IMR-90 (cell line): ENCODE data around the gene BRMS1. TPM values are rescaled to one million over a fixed set of nuclear protein-coding genes. Genes with fewer than 3 reads are reported as not detected.

Source experiments
- ATAC-seq: fragments of 200-7000 bp; cut with Tn5 transposase; 2 replicates; pipeline ENCODE4 v1.9.1; 2020; ENCODE audit warnings: low read depth, mild to moderate bottlenecking, moderate library complexity
- BruUV-seq: library from RNA; stranded (reverse); fragments of 400-500 nt; replicated peaks from 2 replicates; lab custom pipeline; 2021; lab: Mats Ljungman, UMichigan
- CTCF ChIA-PET: fragments of 300-600 bp; formaldehyde crosslinking; extraction: SDS; loops from one replicate; lab custom pipeline; 2021; ENCODE audit warnings: antibody characterized with exemption; lab: Yijun Ruan, JAX
- POLR2A ChIA-PET: fragments of 300-600 bp; sonication (Branson Sonifier 250); formaldehyde crosslinking; loops from one replicate; lab custom pipeline; 2022; ENCODE audit warnings: antibody characterized with exemption; ENCODE audit not compliant: unreplicated experiment; lab: Charles Lee
- DNase-seq: peaks from one replicate; pipeline ENCODE4 v3.0.0; 2013
- H2AFZ ChIP-seq: replicated peaks from 2 replicates; pipeline ENCODE3; 2013; ENCODE audit warnings: low read length, mild to moderate bottlenecking; ENCODE audit not compliant: poor library complexity
- H2AK5ac ChIP-seq: 2 replicates; pipeline ENCODE4 v1.6.1; 2013; ENCODE audit warnings: low read depth, low read length, inconsistent platforms
- H2AK9ac ChIP-seq: replicated peaks from 2 replicates; pipeline ENCODE3; 2013; ENCODE audit warnings: mild to moderate bottlenecking, low read depth, low read length, moderate library complexity; ENCODE audit not compliant: poor library complexity
- H2BK120ac ChIP-seq: 2 replicates; pipeline ENCODE4 v1.6.1; 2013; ENCODE audit warnings: low read depth, low read length, inconsistent platforms
- H2BK15ac ChIP-seq: 3 replicates; pipeline ENCODE4 v1.6.1; 2013; ENCODE audit warnings: low read depth, low read length, inconsistent platforms
- H2BK20ac ChIP-seq: 2 replicates; pipeline ENCODE4 v1.6.1; 2013; ENCODE audit warnings: low read depth, mild to moderate bottlenecking, inconsistent platforms, low read length, moderate library complexity
- H2BK5ac ChIP-seq: 2 replicates; pipeline ENCODE4 v1.6.1; 2013; ENCODE audit warnings: mild to moderate bottlenecking, low read depth, low read length, inconsistent platforms; ENCODE audit not compliant: poor library complexity, severe bottlenecking
- H3K14ac ChIP-seq: replicated peaks from 2 replicates; pipeline ENCODE4 v1.6.1; 2013; ENCODE audit warnings: low read depth, low read length, inconsistent platforms
- H3K18ac ChIP-seq: 2 replicates; pipeline ENCODE4 v1.6.1; 2013; ENCODE audit warnings: low read depth, low read length, control low read depth
- H3K23ac ChIP-seq: 2 replicates; pipeline ENCODE4 v1.6.1; 2013; ENCODE audit warnings: low read depth, low read length, inconsistent platforms
- H3K27ac ChIP-seq: 2 replicates; pipeline ENCODE4 v1.5.1; 2013; ENCODE audit warnings: mild to moderate bottlenecking, control low read depth, low read length; ENCODE audit not compliant: insufficient read depth
- H3K27me3 ChIP-seq: 2 replicates; pipeline ENCODE4 v1.6.1; 2013; ENCODE audit warnings: low read length; ENCODE audit not compliant: control insufficient read depth, insufficient read depth
- H3K36me3 ChIP-seq: 2 replicates; pipeline ENCODE4 v1.6.1; 2013; ENCODE audit warnings: low read length, mixed read lengths; ENCODE audit not compliant: control insufficient read depth, insufficient read depth
- H3K4ac ChIP-seq: 2 replicates; pipeline ENCODE4 v1.6.1; 2013; ENCODE audit warnings: low read depth, low read length, inconsistent platforms
- H3K4me1 ChIP-seq: 2 replicates; pipeline ENCODE4 v1.6.1; 2013; ENCODE audit warnings: low read length, mixed read lengths; ENCODE audit not compliant: control insufficient read depth, insufficient read depth
- H3K4me2 ChIP-seq: 2 replicates; pipeline ENCODE4 v1.6.1; 2013; ENCODE audit warnings: low read depth, mild to moderate bottlenecking, control low read depth, low read length, moderate library complexity
- H3K4me3 ChIP-seq: 2 replicates; pipeline ENCODE4 v1.5.1; 2013; ENCODE audit warnings: low read depth, mild to moderate bottlenecking, control low read depth, low read length, moderate library complexity; ENCODE audit not compliant: insufficient read depth
- H3K56ac ChIP-seq: 2 replicates; pipeline ENCODE4 v1.6.1; 2013; ENCODE audit warnings: low read length, inconsistent platforms; ENCODE audit not compliant: insufficient read depth; ENCODE audit errors: extremely low read depth
- H3K79me1 ChIP-seq, 2 experiments: 2 replicates each; pipeline ENCODE4 v1.6.1; 2013; ENCODE audit warnings: low read length in 2 of 2, inconsistent platforms in 1 of 2, low read depth in 1 of 2
- H3K9ac ChIP-seq: 2 replicates; pipeline ENCODE4 v1.6.1; 2013; ENCODE audit warnings: low read depth, low read length, control low read depth
- H3K9me1 ChIP-seq: 2 replicates; pipeline ENCODE4 v1.6.1; 2013; ENCODE audit warnings: low read length, inconsistent platforms; ENCODE audit not compliant: insufficient read depth
- H3K9me3 ChIP-seq: 2 replicates; pipeline ENCODE4 v1.6.1; 2013; ENCODE audit warnings: low read length; ENCODE audit not compliant: control insufficient read depth, insufficient read depth
- H4K20me1 ChIP-seq: 2 replicates; pipeline ENCODE4 v1.6.1; 2013; ENCODE audit warnings: low read length, inconsistent platforms; ENCODE audit not compliant: insufficient read depth
- H4K5ac ChIP-seq: 2 replicates; pipeline ENCODE4 v1.6.1; 2013; ENCODE audit warnings: mild to moderate bottlenecking, low read depth, low read length, control low read depth
- H4K8ac ChIP-seq, 2 experiments: 2 replicates each; pipeline ENCODE4 v1.6.1; 2013; ENCODE audit warnings: low read depth in 2 of 2, low read length in 2 of 2, control low read depth in 1 of 2, inconsistent platforms in 1 of 2
- H4K91ac ChIP-seq: 2 replicates; pipeline ENCODE4 v1.6.1; 2013; ENCODE audit warnings: low read depth, low read length, inconsistent platforms; ENCODE audit not compliant: insufficient read depth
- CTCF ChIP-seq: conservative IDR thresholded peaks from 2 replicates; pipeline ENCODE4 v1.5.1; 2012; ENCODE audit warnings: mild to moderate bottlenecking, low read depth, low read length, improper control_type of control experiment
- FOS ChIP-seq: fragments of 150-350 bp; IDR thresholded peaks from 2 replicates; pipeline ENCODE4 v1.6.1; 2016; ENCODE audit warnings: low read depth, low read length
- MAZ ChIP-seq: IDR thresholded peaks from 2 replicates; pipeline ENCODE4 v1.6.1; 2012; ENCODE audit warnings: low read depth, mild to moderate bottlenecking, low read length, improper control_type of control experiment, moderate library complexity, borderline replicate concordance
- MXI1 ChIP-seq: IDR thresholded peaks from 2 replicates; pipeline ENCODE4 v1.6.1; 2012; ENCODE audit warnings: low read depth, mild to moderate bottlenecking, low read length, moderate library complexity, borderline replicate concordance
- NFE2L2 ChIP-seq: fragments of 150-350 bp; IDR thresholded peaks from 2 replicates; pipeline ENCODE4 v1.6.1; 2016; ENCODE audit warnings: low read depth, mild to moderate bottlenecking, low read length
- POLR2A ChIP-seq: IDR thresholded peaks from 2 replicates; pipeline ENCODE4 v1.6.1; 2012; ENCODE audit warnings: mild to moderate bottlenecking, low read depth, low read length
- WGBS, 2 experiments: methylation state at CpG; one replicate each; pipeline versions ENCODE4 v1.1.5 to v1.1.7; 2013; ENCODE audit warnings: missing lambda C conversion rate in 2 of 2; ENCODE audit not compliant: insufficient read length in 1 of 2; ENCODE audit errors: extremely low coverage in 2 of 2; 5-methylcytosine and 5-hydroxymethylcytosine counted together
- dilution Hi-C: fragments of 300-500 bp; cut with HindIII; formaldehyde crosslinking; loops from one replicate; pipeline ENCODE4 v1.14.3; 2018; ENCODE audit warnings: low sequenced_read_pairs; ENCODE audit not compliant: unreplicated experiment
- in situ Hi-C: fragments of 300-500 bp; cut with MboI; formaldehyde crosslinking; loops from 3 replicates; pipeline ENCODE4 v1.14.3; 2019; ENCODE audit warnings: low sequenced_read_pairs, inconsistent platforms, mixed read lengths
- intact Hi-C: fragments of 100-400 bp; cut with micrococcal nuclease; formaldehyde crosslinking; loops from 2 replicates; pipeline ENCODE4 v1.10.0; 2022
- polyA plus RNA-seq, 3 experiments: library from polyadenylated mRNA; depleted of rRNA; stranded (reverse); fragments of >200 nt; gene quantifications; 2 replicates each; pipeline ENCODE4 v1.2.3, GENCODE V29; 2012; ENCODE audit warnings: low replicate concordance in 1 of 3
- total RNA-seq: library from RNA; depleted of rRNA; stranded (reverse); fragments of >200 nt; gene quantifications from 2 replicates; pipeline ENCODE4 v1.2.3, GENCODE V29; 2012

The BRMS1 gene
- total and polyA plus RNA-seq, 2 of the 4 experiments (the other 2 are of a cell fraction) = 48.3 to 57.9 TPM

GRCh38 chr11:66313321-66314185 lies 31.4 kb downstream of the BRMS1 start:
- peak overlapping the region; percentile 93 for H3K27ac ChIP-seq
- ChIA-PET POLR2A (interaction anchor here (1.0 to 2.9 kb wide), 5 partner anchors 8 to 24 kb away, joined by 4 to 23 read pairs (median 7); partner anchors contain the start of gene RIN1), CTCF (interaction anchor here (0.8 to 2.4 kb wide), 7 partner anchors 14 to 75 kb away, joined by 3 to 17 read pairs (median 4); partner anchors contain the start of gene RIN1)
- TF ChIP-seq CTCF = peak; percentile 43
- TF ChIP-seq MAZ = peak; percentile 30; the same call in 1 of the 2 replicates
- 0 out of 2 replicates have a peak, but pooled peaks have one; percentile 28 for TF ChIP-seq MXI1
- peak; percentile 47; the same call in 1 of the 2 replicates for TF ChIP-seq POLR2A
- TF ChIP-seq NFE2L2 = no peak
- TF ChIP-seq FOS = no peak
- H3K79me1 ChIP-seq = peaks cover 0 to 36% of the 10 kb centered on the region in 2 experiments; a peak in 2 of 4 replicates
- peak overlapping the region; percentile 32 for H2BK20ac ChIP-seq
- in situ Hi-C loops = no loop called here
- WGBS, 2 experiments = 0% methylated on average over 6 of the region's 38 CpGs; no CpG with 5 or more reads in 1 of the 2 experiments
- H3K9ac ChIP-seq = peak overlapping the region; percentile 95
- ATAC-seq (0 out of 2 replicates have a peak, but pooled peaks have one; percentile 0), DNase-seq (peak; percentile 40)
- H3K4me1 ChIP-seq = peaks cover 27% of the 10 kb centered on the region
- peak overlapping the region; percentile 67 to 74 for H4K8ac ChIP-seq
- H2AFZ ChIP-seq = peak overlapping the region; percentile 68
- no peaks in the 10 kb centered on the region for H3K9me3 ChIP-seq
- H2BK5ac ChIP-seq = peak overlapping the region; percentile 77
- no peaks in the 10 kb centered on the region for H3K36me3 ChIP-seq
- BruUV-seq = no TSS peak
- H4K20me1 ChIP-seq = peaks cover 39% of the 10 kb centered on the region
- H2AK9ac ChIP-seq = peak overlapping the region; percentile 93
- peak overlapping the region; percentile 85 for H3K4me2 ChIP-seq
- H2AK5ac ChIP-seq = peak overlapping the region; percentile 77
- peak overlapping the region; percentile 90 for H3K23ac ChIP-seq
- peaks cover 4% of the 10 kb centered on the region for H3K9me1 ChIP-seq
- peak overlapping the region; percentile 69; the same call in 1 of the 3 replicates for H2BK15ac ChIP-seq
- H2BK120ac ChIP-seq = peak overlapping the region; percentile 89
- peak overlapping the region; percentile 77 for H4K91ac ChIP-seq
- intact Hi-C loops = no loop called here
- H3K56ac ChIP-seq = peak overlapping the region; percentile 76
- dilution Hi-C loops = no loop called here
- H3K4me3 ChIP-seq = peak overlapping the region; percentile 72
- peak overlapping the region; percentile 35 for H3K18ac ChIP-seq
- peak overlapping the region; percentile 94 for H3K14ac ChIP-seq
- H3K27me3 ChIP-seq = no peaks in the 10 kb centered on the region
- H4K5ac ChIP-seq = peak overlapping the region; percentile 90
- H3K4ac ChIP-seq = peak overlapping the region; percentile 81
